Measurements from ENCODE around the gene NCLN.

Gene NCLN

GRCh38 chr19:3245050-3245449 lies 59.3 kb downstream of the NCLN start:
- TF ChIP-seq TAF1 (IDR thresholded peaks at IDR 0.05; ENCODE audit: low read depth) (no peak), USF1 (IDR thresholded peaks at IDR 0.05) (no peak), CREB1 (IDR thresholded peaks at IDR 0.05; ENCODE audit: low read depth) (no peak), RAD21 (IDR thresholded peaks at IDR 0.05; ENCODE audit: low read depth) (no peak), FOXM1 (IDR thresholded peaks at IDR 0.05; ENCODE audit: borderline replicate concordance, low read depth) (no peak), NFIC (IDR thresholded peaks at IDR 0.05) (no peak)

- TF ChIP-seq REST (IDR thresholded peaks at IDR 0.05; ENCODE audit: low read depth), result no peak
- no peak for TF ChIP-seq EP300 (IDR thresholded peaks at IDR 0.05; ENCODE audit: borderline replicate concordance)
- no peak for TF ChIP-seq MAX (IDR thresholded peaks at IDR 0.05)
- TF ChIP-seq USF1 (IDR thresholded peaks at IDR 0.05), result no peak
- no peak for TF ChIP-seq TCF12 (IDR thresholded peaks at IDR 0.05; ENCODE audit: low read depth)
- TF ChIP-seq CEBPB (IDR thresholded peaks at IDR 0.05), result no peak
- TF ChIP-seq TAF1 (IDR thresholded peaks at IDR 0.05; ENCODE audit: low read depth), result no peak
- TF ChIP-seq EGR1 (IDR thresholded peaks at IDR 0.05), result no peak
- no peak for TF ChIP-seq ZBTB7A (IDR thresholded peaks at IDR 0.05; ENCODE audit: low read depth)
- no peak for TF ChIP-seq NFIC (IDR thresholded peaks at IDR 0.05)
- TF ChIP-seq TEAD4 (IDR thresholded peaks at IDR 0.05), result no peak
- no peak for TF ChIP-seq FOXM1 (IDR thresholded peaks at IDR 0.05; ENCODE audit: borderline replicate concordance, low read depth)
- no peak for TF ChIP-seq RAD21 (IDR thresholded peaks at IDR 0.05; ENCODE audit: low read depth)
- no peak for TF ChIP-seq YY1 (IDR thresholded peaks at IDR 0.05; ENCODE audit: low read depth)
Observed at GRCh38 chr19:3248728-3249326, 63.1 kb downstream of the NCLN start.

GRCh38 chr19:3249408-3249807 lies 63.7 kb downstream of the NCLN start:
- TF ChIP-seq RAD21 (IDR thresholded peaks at IDR 0.05; ENCODE audit: low read depth) (no peak), USF1 (IDR thresholded peaks at IDR 0.05) (no peak), TEAD4 (IDR thresholded peaks at IDR 0.05) (no peak), NFIC (IDR thresholded peaks at IDR 0.05) (no peak), TCF12 (IDR thresholded peaks at IDR 0.05; ENCODE audit: low read depth) (no peak), EP300 (IDR thresholded peaks at IDR 0.05; ENCODE audit: borderline replicate concordance) (no peak), EGR1 (IDR thresholded peaks at IDR 0.05) (no peak), REST (IDR thresholded peaks at IDR 0.05; ENCODE audit: low read depth) (no peak), CEBPB (IDR thresholded peaks at IDR 0.05) (no peak; the same call in 1 of the 2 replicates), ZBTB7A (IDR thresholded peaks at IDR 0.05; ENCODE audit: low read depth) (no peak), CREB1 (IDR thresholded peaks at IDR 0.05; ENCODE audit: low read depth) (no peak), TAF1 (IDR thresholded peaks at IDR 0.05; ENCODE audit: low read depth) (no peak), YY1 (IDR thresholded peaks at IDR 0.05; ENCODE audit: low read depth) (no peak), MAX (IDR thresholded peaks at IDR 0.05) (no peak)

GRCh38 chr19:3250675-3251074 lies 64.9 kb downstream of the NCLN start:
- TF ChIP-seq USF1 (IDR thresholded peaks at IDR 0.05) (no peak), CREB1 (IDR thresholded peaks at IDR 0.05; ENCODE audit: low read depth) (no peak), EGR1 (IDR thresholded peaks at IDR 0.05) (no peak), REST (IDR thresholded peaks at IDR 0.05; ENCODE audit: low read depth) (no peak), FOXM1 (IDR thresholded peaks at IDR 0.05; ENCODE audit: borderline replicate concordance, low read depth) (no peak), YY1 (IDR thresholded peaks at IDR 0.05; ENCODE audit: low read depth) (no peak), NFIC (IDR thresholded peaks at IDR 0.05) (no peak), RAD21 (IDR thresholded peaks at IDR 0.05; ENCODE audit: low read depth) (peak; percentile 40; the same call in 1 of the 2 replicates)

Measured in Ishikawa (cell line).